H1 (cell line): ENCODE results near the gene NT5E. TPM values are rescaled to one million over a fixed set of nuclear protein-coding genes. Genes with fewer than 3 reads are reported as not detected.

Source experiments
- CTCF ChIA-PET: fragments of 300-600 bp; sonication (Branson Sonifier 250); formaldehyde crosslinking; loops from one replicate; lab custom pipeline; 2021; ENCODE audit not compliant: partially characterized antibody; lab: Charles Lee
- POLR2A ChIA-PET: fragments of 300-600 bp; sonication (Branson Sonifier 250); formaldehyde crosslinking; loops from one replicate; lab custom pipeline; 2021; ENCODE audit warnings: inconsistent platforms; ENCODE audit not compliant: partially characterized antibody; lab: Charles Lee
- DNase-seq, 2 experiments: peaks; one replicate each; pipeline versions ENCODE4 v3.0.0 to v3.0.0-alpha.2; 2010 to 2022; ENCODE audit warnings: low spot score in 2 of 2, low read depth in 1 of 2, mixed read lengths in 1 of 2
- FAIRE-seq: peaks from 2 replicates; lab custom pipeline; 2011; peaks lifted over from hg19 to GRCh38; lab: Jason Lieb, UNC
- H2AFZ ChIP-seq: 2 replicates; pipeline ENCODE4 v1.8.1; 2012; ENCODE audit warnings: low read length, inconsistent platforms
- H2AK5ac ChIP-seq: 2 replicates; pipeline ENCODE4 v1.6.1; 2013; ENCODE audit warnings: low read depth, low read length
- H2BK120ac ChIP-seq: replicated peaks from 2 replicates; pipeline ENCODE3; 2013; ENCODE audit warnings: low read depth, low read length, inconsistent platforms
- H2BK12ac ChIP-seq: 2 replicates; pipeline ENCODE4 v1.6.1; 2013; ENCODE audit warnings: low read depth, low read length
- H2BK15ac ChIP-seq: 2 replicates; pipeline ENCODE4 v1.6.1; 2013; ENCODE audit warnings: low read length
- H2BK20ac ChIP-seq: 2 replicates; pipeline ENCODE4 v1.6.1; 2013; ENCODE audit warnings: low read length
- H2BK5ac ChIP-seq: 2 replicates; pipeline ENCODE4 v1.6.1; 2013; ENCODE audit warnings: low read depth, low read length
- H3K14ac ChIP-seq: 2 replicates; pipeline ENCODE4 v1.6.1; 2013; ENCODE audit warnings: inconsistent platforms; ENCODE audit not compliant: insufficient read length
- H3K18ac ChIP-seq: 2 replicates; pipeline ENCODE4 v1.6.1; 2013; ENCODE audit warnings: low read length; ENCODE audit errors: extremely low read depth
- H3K23ac ChIP-seq: 2 replicates; pipeline ENCODE4 v1.6.1; 2013; ENCODE audit warnings: inconsistent platforms; ENCODE audit not compliant: insufficient read length
- H3K23me2 ChIP-seq: 2 replicates; pipeline ENCODE4 v1.6.1; 2013; ENCODE audit warnings: low read depth, low read length
- H3K27ac ChIP-seq: 2 replicates; pipeline ENCODE4 v1.6.1; 2011; ENCODE audit warnings: low read depth, low read length, inconsistent platforms
- H3K27me3 ChIP-seq, 4 experiments: replicated peaks in 1 of 4; 1 replicate in 1 of 4; 2 replicates in 3 of 4; pipeline versions ENCODE4 v1.6.1 to v1.8.1; 2011 to 2013; ENCODE audit warnings: low read length in 3 of 4, mild to moderate bottlenecking in 3 of 4, inconsistent platforms in 2 of 4, mixed read lengths in 2 of 4, moderate library complexity in 1 of 4; ENCODE audit not compliant: control insufficient read depth in 3 of 4, insufficient read depth in 3 of 4; ENCODE audit errors: extremely low read depth in 1 of 4
- H3K36me3 ChIP-seq, 4 experiments: 2 replicates each; pipeline versions ENCODE4 v1.6.1 to v1.8.1; 2011 to 2013; ENCODE audit warnings: mild to moderate bottlenecking in 4 of 4, low read length in 3 of 4, moderate library complexity in 2 of 4, control low read depth in 1 of 4, inconsistent platforms in 1 of 4; ENCODE audit not compliant: insufficient read depth in 4 of 4, control insufficient read depth in 2 of 4
- H3K4ac ChIP-seq: replicated peaks from 2 replicates; pipeline ENCODE3; 2013; ENCODE audit warnings: low read length, low read depth, mixed read lengths, inconsistent platforms; ENCODE audit not compliant: insufficient read length
- H3K4me1 ChIP-seq, 4 experiments: replicated peaks in 1 of 4; 1 replicate in 1 of 4; 2 replicates in 3 of 4; pipeline versions ENCODE4 v1.6.1 to v1.8.1; 2011 to 2013; ENCODE audit warnings: low read length in 3 of 4, inconsistent platforms in 2 of 4, mixed read lengths in 1 of 4; ENCODE audit not compliant: insufficient read depth in 4 of 4, control insufficient read depth in 3 of 4
- H3K4me2 ChIP-seq, 2 experiments: 2 replicates each; pipeline versions ENCODE4 v1.6.1 to v1.8.1; 2011 to 2013; ENCODE audit warnings: low read depth in 2 of 2, low read length in 2 of 2, control low read depth in 1 of 2, inconsistent platforms in 1 of 2, mild to moderate bottlenecking in 1 of 2; ENCODE audit not compliant: insufficient read depth in 1 of 2
- H3K4me3 ChIP-seq, 4 experiments: fragments of 200-600, 300-600 bp in 1 of 4; sonication (generic), shearing (Covaris generic), sonication (Bioruptor Twin) in 1 of 4; 2 replicates each; pipeline versions ENCODE4 v1.5.1 to v1.8.1; 2011 to 2016; ENCODE audit warnings: low read length in 4 of 4, low read depth in 3 of 4, control low read depth in 2 of 4, inconsistent platforms in 2 of 4, mild to moderate bottlenecking in 2 of 4, mixed read lengths in 1 of 4, moderate library complexity in 1 of 4; ENCODE audit not compliant: insufficient read depth in 2 of 4; ENCODE audit errors: extremely low read depth in 1 of 4
- H3K56ac ChIP-seq: replicated peaks from 2 replicates; pipeline ENCODE3; 2013; ENCODE audit warnings: low read depth, mild to moderate bottlenecking, mixed read lengths, low read length, inconsistent platforms; ENCODE audit not compliant: insufficient read length
- H3K79me1 ChIP-seq: 2 replicates; pipeline ENCODE4 v1.6.1; 2013; ENCODE audit warnings: low read depth, low read length, control low read depth
- H3K79me2 ChIP-seq, 2 experiments: 2 replicates each; pipeline versions ENCODE4 v1.6.1 to v1.8.1; 2012 to 2013; ENCODE audit warnings: low read length in 2 of 2, mild to moderate bottlenecking in 2 of 2, inconsistent platforms in 1 of 2; ENCODE audit not compliant: insufficient read depth in 2 of 2, control insufficient read depth in 1 of 2
- H3K9ac ChIP-seq, 4 experiments: replicated peaks in 1 of 4; 1 replicate in 1 of 4; 2 replicates in 3 of 4; pipeline versions ENCODE4 v1.6.1 to v1.8.1; 2011 to 2013; ENCODE audit warnings: low read depth in 3 of 4, low read length in 3 of 4, control low read depth in 2 of 4, mild to moderate bottlenecking in 2 of 4, moderate library complexity in 2 of 4, inconsistent platforms in 1 of 4; ENCODE audit errors: extremely low read depth in 1 of 4
- H3K9me3 ChIP-seq, 2 experiments: 2 replicates each; pipeline versions ENCODE4 v1.6.1 to v1.8.1; 2012 to 2013; ENCODE audit warnings: mild to moderate bottlenecking in 2 of 2, moderate library complexity in 2 of 2, control low read depth in 1 of 2, inconsistent platforms in 1 of 2, low read depth in 1 of 2, low read length in 1 of 2, mixed read lengths in 1 of 2; ENCODE audit not compliant: insufficient read depth in 2 of 2
- H4K20me1 ChIP-seq, 2 experiments: replicated peaks in 1 of 2; 2 replicates each; pipeline versions ENCODE3 to v1.8.1; 2011 to 2013; ENCODE audit warnings: inconsistent platforms in 2 of 2, low read length in 2 of 2, mild to moderate bottlenecking in 1 of 2; ENCODE audit not compliant: insufficient read depth in 2 of 2, control insufficient read depth in 1 of 2
- H4K5ac ChIP-seq: 2 replicates; pipeline ENCODE4 v1.6.1; 2013; ENCODE audit warnings: low read length, low read depth, mixed read lengths, inconsistent platforms; ENCODE audit not compliant: insufficient read length
- H4K8ac ChIP-seq: 2 replicates; pipeline ENCODE4 v1.8.0; 2013; ENCODE audit warnings: mild to moderate bottlenecking, moderate library complexity, low read length, inconsistent platforms; ENCODE audit not compliant: insufficient read depth; ENCODE audit errors: extremely low read depth
- H4K91ac ChIP-seq: replicated peaks from 2 replicates; pipeline ENCODE3; 2013; ENCODE audit warnings: low read length, mixed read lengths, inconsistent platforms; ENCODE audit not compliant: insufficient read length
- CREB1 ChIP-seq: IDR thresholded peaks from 2 replicates; pipeline ENCODE4 v1.6.1; 2012; ENCODE audit warnings: inconsistent platforms
- EGR1 ChIP-seq: IDR thresholded peaks from 2 replicates; pipeline ENCODE4 v1.6.1; 2011; ENCODE audit warnings: low read depth, low read length, borderline replicate concordance
- HDAC6 ChIP-seq: IDR thresholded peaks from one replicate; pipeline ENCODE4 v1.7.1; 2012; ENCODE audit warnings: low read depth, mild to moderate bottlenecking, inconsistent platforms, low read length, moderate library complexity
- POLR2A ChIP-seq, 2 experiments: IDR thresholded peaks; 1 replicate in 1 of 2; 2 replicates in 1 of 2; pipeline ENCODE4 v1.6.1; 2011; ENCODE audit warnings: low read depth in 2 of 2, low read length in 2 of 2, mild to moderate bottlenecking in 2 of 2; ENCODE audit errors: control extremely low read depth in 1 of 2
- SIN3A ChIP-seq, 2 experiments: IDR thresholded peaks in 1 of 2; conservative IDR thresholded peaks in 1 of 2; 2 replicates each; pipeline ENCODE4 v1.6.1; 2011 to 2012; ENCODE audit warnings: low read length in 2 of 2, improper control_type of control experiment in 1 of 2, low read depth in 1 of 2, mild to moderate bottlenecking in 1 of 2
- SRF ChIP-seq: IDR thresholded peaks from 2 replicates; pipeline ENCODE4 v1.6.1; 2011; ENCODE audit warnings: mild to moderate bottlenecking, low read depth, low read length, moderate library complexity
- TCF12 ChIP-seq: IDR thresholded peaks from 2 replicates; pipeline ENCODE4 v1.6.1; 2011; ENCODE audit warnings: low read depth, mild to moderate bottlenecking, low read length
- whole genome bisulfite sequencing, 2 experiments: shearing (Covaris generic) in 1 of 2; methylation state at CpG; one replicate each; pipeline versions ENCODE4 v1.1.6 to v1.1.7; 2013 to 2015; ENCODE audit warnings: low lambda C conversion rate in 2 of 2, mixed read lengths in 2 of 2, inconsistent platforms in 1 of 2, low coverage in 1 of 2, missing lambda C conversion rate in 1 of 2; ENCODE audit not compliant: insufficient replicate concordance in 2 of 2, insufficient coverage in 1 of 2, insufficient read length in 1 of 2; ENCODE audit errors: extremely low coverage in 1 of 2, missing lambda C conversion rate in 1 of 2; 5-methylcytosine and 5-hydroxymethylcytosine counted together
- polyA plus RNA-seq, 7 experiments: library from polyadenylated mRNA; depleted of rRNA in 3 of 7; stranded (reverse) in 5 of 7; unstranded in 2 of 7; fragments of >200 nt in 5 of 7; fragments of 200-250 nt in 2 of 7; gene quantifications; 1 replicate in 5 of 7; 2 replicates in 1 of 7; 4 replicates in 1 of 7; pipeline versions ENCODE4 v1.2.1 to v1.2.3, GENCODE V29; 2011 to 2013; ENCODE audit warnings: missing spikeins in 2 of 7, mixed read lengths in 2 of 7
- total RNA-seq: library from RNA; stranded (reverse); fragmentation: NEBNext Ultra II Directional; extraction: Animal tissue kit (Norgen Biotek cat#: 25700); gene quantifications from 2 replicates; pipeline ENCODE4 v1.2.1, GENCODE V29; 2021

Gene NT5E
- total and polyA plus RNA-seq, 2 of the 8 experiments (the other 6 are each of a cell fraction or from before 2014, with no cell fraction given): 0.74 to 1.5 TPM

GRCh38 chr6:85416049-85416448 lies 33.8 kb upstream of the NT5E start:
- H3K9ac ChIP-seq: no peak overlapping the region
- TF ChIP-seq SRF: no peak
- TF ChIP-seq POLR2A (IDR thresholded peaks at IDR 0.05; ENCODE audit: control extremely low read depth in 1 of 2, low read depth in 2 of 2, low read length in 2 of 2): no peak
- no peak for TF ChIP-seq EGR1
- no peak for TF ChIP-seq SIN3A (conservative IDR thresholded peaks at IDR 0.05 in 1 of 2, IDR thresholded peaks at IDR 0.05 in 1 of 2; ENCODE audit: low read depth in 1 of 2, low read length in 2 of 2)
- no peak for TF ChIP-seq CREB1
- TF ChIP-seq HDAC6: no peak
- no peak for TF ChIP-seq TCF12
- H3K23ac ChIP-seq: no peak overlapping the region
- H2BK20ac ChIP-seq: no peak overlapping the region
- no peak overlapping the region for H4K8ac ChIP-seq
- FAIRE-seq (no peak), DNase-seq (no peak)
- H2BK5ac ChIP-seq: no peak overlapping the region
- no peaks in the 10 kb centered on the region for H3K36me3 ChIP-seq
- CTCF ChIA-PET: no interaction called here
- 87% methylated on average over 1 of the region's 1 CpG; no CpG with 5 or more reads in 1 of the 2 experiments for WGBS, 2 experiments
- H3K56ac ChIP-seq: no peak overlapping the region
- H3K79me1 ChIP-seq: no peaks in the 10 kb centered on the region
- H2AFZ ChIP-seq: no peak overlapping the region
- H4K20me1 ChIP-seq: no peaks in the 10 kb centered on the region
- H4K91ac ChIP-seq: no peak overlapping the region
- no peaks in the 10 kb centered on the region for H3K4me1 ChIP-seq
- H2BK15ac ChIP-seq: no peak overlapping the region
- no peak overlapping the region for H3K14ac ChIP-seq
- no peak overlapping the region for H2BK120ac ChIP-seq
- no peaks in the 10 kb centered on the region for H3K79me2 ChIP-seq
- H3K4ac ChIP-seq: no peak overlapping the region
- no peak overlapping the region for H2AK5ac ChIP-seq
- no peaks in the 10 kb centered on the region for H3K23me2 ChIP-seq
- no peak overlapping the region for H3K4me3 ChIP-seq
- H3K9me3 ChIP-seq: no peaks in the 10 kb centered on the region
- POLR2A ChIA-PET: no interaction called here
- H4K5ac ChIP-seq: no peak overlapping the region
- no peak overlapping the region for H2BK12ac ChIP-seq
- H3K18ac ChIP-seq: no peak overlapping the region
- no peak overlapping the region for H3K27ac ChIP-seq
- no peaks in the 10 kb centered on the region for H3K27me3 ChIP-seq
- H3K4me2 ChIP-seq: no peak overlapping the region
